Limb (tissue), 2 donors: ENCODE results near the gene MYDGF.
"Not testable (repeated sequence)": the region's sequence is repeated elsewhere in the genome, so short reads cannot be mapped to it uniquely, and the experiment has no call there.

Source experiments
- DNase-seq, 2 donors: peaks; one replicate each; pipeline ENCODE4 v3.0.0-alpha.2; 2016; ENCODE audit errors: extremely low spot score in 2 of 2

MYDGF gene

GRCh38 chr19:4700693-4700970 lies 30.5 kb upstream of the MYDGF start:
- no peak for DNase-seq

GRCh38 chr19:4699826-4700692 lies 29.9 kb upstream of the MYDGF start:
- DNase-seq: no peak

- DNase-seq: no peak
These were observed 27.2 kb upstream of the MYDGF start for GRCh38 chr19:4697304-4697703.

- DNase-seq: no peak
These were observed 25.1 kb upstream of the MYDGF start for GRCh38 chr19:4695224-4695731.

GRCh38 chr19:4694211-4694987 lies 24.3 kb upstream of the MYDGF start:
- no peak for DNase-seq

GRCh38 chr19:4693471-4694121 lies 23.5 kb upstream of the MYDGF start:
- no peak for DNase-seq

GRCh38 chr19:4693078-4693350 lies 22.9 kb upstream of the MYDGF start:
- no peak for DNase-seq

- no peak for DNase-seq
These were observed 22.3 kb upstream of the MYDGF start for GRCh38 chr19:4692251-4693077.

- no peak for DNase-seq
These were observed 21.2 kb upstream of the MYDGF start for GRCh38 chr19:4691373-4691772.

DNA sequence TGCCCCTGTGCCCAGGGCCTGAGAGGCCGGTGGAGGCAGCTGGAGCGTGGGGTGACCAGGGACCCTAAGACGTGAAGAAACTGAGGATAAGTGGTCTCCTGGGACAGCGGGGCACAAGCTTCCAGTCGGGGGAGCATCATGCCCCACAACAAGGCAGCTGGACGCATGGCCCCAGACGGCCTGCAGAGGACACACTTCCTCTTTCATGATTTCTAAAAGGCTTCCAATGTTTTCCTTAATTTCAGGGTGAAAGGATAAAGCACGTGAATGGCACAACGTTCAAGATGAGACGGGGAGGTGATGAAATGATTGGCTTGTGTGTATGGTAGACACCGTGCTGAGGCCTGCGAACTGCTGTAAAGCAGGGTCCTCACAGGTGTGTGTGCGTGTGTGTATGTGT lies 20.2 kb upstream of the MYDGF start:
- DNase-seq: no peak

- DNase-seq: no peak
These were observed 19.3 kb upstream of the MYDGF start for GRCh38 chr19:4689403-4689802.

DNA sequence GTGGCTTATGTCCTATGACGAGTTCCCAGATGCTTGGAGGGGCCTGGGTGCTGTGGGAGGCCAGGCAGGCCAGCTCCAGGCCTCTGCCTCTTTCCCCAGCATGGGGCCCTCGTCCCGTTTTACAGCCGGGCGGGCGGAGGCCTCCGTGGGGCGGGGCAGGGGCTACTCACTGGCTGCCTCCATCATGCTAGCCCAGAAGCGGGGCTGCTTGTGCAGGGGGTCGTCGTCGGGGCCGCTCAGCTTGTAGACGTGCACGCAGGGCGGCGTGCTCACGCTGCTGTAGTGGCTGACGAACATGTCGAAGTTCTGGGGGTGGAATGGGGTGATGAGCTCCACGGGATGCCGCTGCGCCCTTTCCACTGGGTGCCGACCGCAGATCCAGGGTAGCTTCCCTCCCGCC lies 18.4 kb upstream of the MYDGF start:
- DNase-seq: no peak

DNA sequence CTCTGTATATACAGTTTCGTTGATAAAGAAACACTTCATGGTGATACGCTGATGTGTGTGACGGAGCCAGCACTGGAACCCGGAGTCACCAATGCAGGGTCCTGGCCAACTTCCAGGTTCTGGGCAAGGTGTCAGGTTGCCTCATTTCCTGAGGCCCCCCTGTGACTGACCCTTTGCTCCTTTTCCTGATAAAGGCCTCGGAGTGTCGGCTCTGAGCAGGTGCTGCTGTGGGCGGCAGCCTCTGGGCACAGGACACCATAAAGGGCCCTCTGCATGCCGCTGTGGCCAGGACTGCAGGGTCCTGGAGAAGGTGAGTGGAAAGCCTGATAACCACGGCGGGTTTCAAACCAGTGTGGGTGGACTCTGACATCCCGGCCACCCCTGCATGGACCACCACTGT lies 17.3 kb upstream of the MYDGF start:
- no peak for DNase-seq

DNA sequence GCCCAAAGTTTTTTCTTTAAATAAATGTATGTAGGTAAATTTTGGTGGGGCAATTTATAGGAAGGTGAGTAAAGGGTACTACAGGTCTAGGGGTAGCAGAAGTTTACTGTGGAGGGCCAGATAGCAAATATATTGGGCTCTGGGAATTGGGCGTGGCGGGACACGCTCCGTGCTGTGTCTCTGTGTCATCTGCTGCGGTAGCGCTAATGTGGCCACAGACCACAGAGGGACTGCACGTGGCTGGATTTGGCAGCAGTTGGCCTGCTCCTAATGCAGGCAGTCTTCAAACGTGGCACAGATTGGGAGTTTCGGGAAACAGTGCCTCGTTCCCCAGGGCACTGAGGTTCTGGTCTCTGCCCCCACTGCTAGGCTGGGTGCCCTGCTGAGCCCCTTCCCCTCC lies 16.6 kb upstream of the MYDGF start:
- no peak for DNase-seq

- DNase-seq: no peak
These were observed 14.4 kb upstream of the MYDGF start for GRCh38 chr19:4684312-4685095.

- DNase-seq: no peak
These were observed 12.5 kb upstream of the MYDGF start for GRCh38 chr19:4682417-4683200.

DNA sequence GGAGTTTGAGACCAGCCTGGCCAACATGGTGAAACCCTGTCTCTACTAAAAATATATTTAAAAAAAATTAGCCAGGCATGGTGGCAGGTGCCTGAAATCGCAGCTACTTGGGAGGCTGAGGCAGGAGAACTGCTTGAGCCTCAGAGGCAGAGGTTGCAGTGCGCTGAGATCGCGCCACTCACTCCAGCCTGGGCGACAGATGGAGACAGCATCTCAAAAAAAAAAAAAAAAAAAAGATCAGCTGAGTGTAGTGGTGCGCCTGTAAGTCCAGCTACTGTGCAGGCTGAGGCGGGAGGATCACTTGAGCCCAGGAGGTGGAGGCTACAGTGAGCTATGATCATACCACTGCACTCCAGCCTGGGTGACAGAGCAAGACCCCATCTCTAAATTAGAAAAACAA lies 9.9 kb upstream of the MYDGF start:
- DNase-seq: not testable (repeated sequence)

- DNase-seq: no peak
These were observed 9.0 kb upstream of the MYDGF start for GRCh38 chr19:4678881-4679790.
